ENCODE measurements around the gene OGT. TPM values are rescaled to one million over a fixed set of nuclear protein-coding genes. Genes with fewer than 3 reads are reported as not detected.

OGT gene
- total RNA-seq, 1 experiment from 2014 or later = 116 TPM

- Histone ChIP-seq H3K4me2 (ENCODE audit: insufficient read depth, insufficient read length, low read length) (no peak overlapping the region), H4K5ac (ENCODE audit: insufficient read length, low read depth, low read length) (no peak overlapping the region), H3K27me3 (ENCODE audit: insufficient read depth, low read length) (no peaks in the 10 kb centered on the region), H4K20me1 (ENCODE audit: control insufficient read depth, insufficient read depth, insufficient read length) (no peaks in the 10 kb centered on the region), H2BK15ac (ENCODE audit: low read depth, low read length) (no peak overlapping the region), H3K4me1 (ENCODE audit: insufficient read depth, low read length) (no peaks in the 10 kb centered on the region; the same call in 1 of the 2 replicates), H3K14ac (ENCODE audit: insufficient read depth, low read length) (no peak overlapping the region), H3K27ac (ENCODE audit: insufficient read length, low read depth, low read length) (no peak overlapping the region), H2BK20ac (ENCODE audit: low read depth, low read length, poor library complexity, severe bottlenecking) (no peak overlapping the region), H3K9me3 (ENCODE audit: control insufficient read depth, low read depth, low read length) (peaks cover 44% of the 10 kb centered on the region), H4K8ac (replicated peaks; ENCODE audit: insufficient read length, low read depth, low read length) (no peak overlapping the region), H3K56ac (ENCODE audit: insufficient read length, low read depth, low read length) (no peak overlapping the region), H2BK5ac (ENCODE audit: insufficient read length, low read length) (no peak overlapping the region), H3K4ac (ENCODE audit: low read depth, low read length) (no peak overlapping the region), H3K23me2 (ENCODE audit: insufficient read length, low read depth, low read length, poor library complexity, severe bottlenecking) (peaks cover 8% of the 10 kb centered on the region), H3K9ac (ENCODE audit: extremely low read depth, insufficient read length, low read length) (no peak overlapping the region), H3K79me1 (ENCODE audit: insufficient read depth, low read depth, low read length, poor library complexity, severe bottlenecking) (no peaks in the 10 kb centered on the region), H2AK5ac (ENCODE audit: insufficient read length, low read length) (no peak overlapping the region), H3K23ac (ENCODE audit: insufficient read length, low read depth, low read length) (no peak overlapping the region), H3K79me2 (ENCODE audit: insufficient read depth, low read length) (peaks cover 47% of the 10 kb centered on the region; the same call in 1 of the 2 replicates), H3T11ph (ENCODE audit: low read length) (no peak overlapping the region), H2BK120ac (ENCODE audit: low read depth, low read length, poor library complexity, severe bottlenecking) (no peak overlapping the region), H2AFZ (ENCODE audit: low read length) (no peak overlapping the region), H3K18ac (ENCODE audit: insufficient read length, low read depth, low read length) (no peak overlapping the region), H2BK12ac (ENCODE audit: insufficient read length, low read depth, low read length) (no peak overlapping the region), H4K91ac (ENCODE audit: insufficient read length, low read depth, low read length) (no peak overlapping the region)
- no peak overlapping the region for H3K27ac Mint-ChIP-seq
- DNase-seq = no peak
- H3K4me1 Mint-ChIP-seq = peaks cover 21 to 27% of the 10 kb centered on the region in 2 experiments
- peaks cover 30 to 58% (median 30%) of the 10 kb centered on the region in 3 experiments for H3K36me3 Mint-ChIP-seq (ENCODE audit: insufficient read depth in 1 of 3, low read depth in 3 of 3)
- no CpG with 5 or more reads among the region's 9 CpGs for WGBS (ENCODE audit: extremely low coverage, insufficient read length, low lambda C conversion rate)
- TF ChIP-seq CTCF (conservative IDR thresholded peaks at IDR 0.05) = no peak
- no peaks in the 10 kb centered on the region for H3K27me3 Mint-ChIP-seq (ENCODE audit: low read depth)
- H3K9me3 Mint-ChIP-seq = peaks cover 59 to 61% of the 10 kb centered on the region in 2 experiments
- H3K4me3 Mint-ChIP-seq = no peak overlapping the region
Observed at GRCh38 chrX:71537743-71538142, 4.8 kb downstream of the OGT start.
